HG03175 (cell line): ENCODE results near the gene GSK3A.

ENCODE experiments used
- ATAC-seq: cut with Tn5 transposase; IDR thresholded peaks from one replicate; pipeline ENCODE4 v1.9.1; 2021; ENCODE audit warnings: mild to moderate bottlenecking, moderate library complexity; ENCODE audit not compliant: unreplicated experiment

The GSK3A gene

GRCh38 chr19:42201489-42202289 lies 40.7 kb downstream of the GSK3A start:
- ATAC-seq = no peak

GRCh38 chr19:42200116-42200715 lies 42.2 kb downstream of the GSK3A start:
- peak; percentile 0 for ATAC-seq

GRCh38 chr19:42199440-42200115 lies 42.8 kb downstream of the GSK3A start:
- peak; percentile 58 for ATAC-seq

GRCh38 chr19:42198676-42199439 lies 43.5 kb downstream of the GSK3A start:
- peak; percentile 45 for ATAC-seq

GRCh38 chr19:42197375-42197817 lies 45.0 kb downstream of the GSK3A start:
- no peak for ATAC-seq

- ATAC-seq = no peak
Observed at GRCh38 chr19:42196011-42197001, 46.1 kb downstream of the GSK3A start.

GRCh38 chr19:42193706-42194105 lies 48.7 kb downstream of the GSK3A start:
- ATAC-seq = no peak

GRCh38 chr19:42193294-42193693 lies 49.1 kb downstream of the GSK3A start:
- no peak for ATAC-seq

- ATAC-seq = no peak
Observed at GRCh38 chr19:42191855-42192254, 50.5 kb downstream of the GSK3A start.

- ATAC-seq = no peak
Observed at GRCh38 chr19:42191330-42191729, 51.1 kb downstream of the GSK3A start.

- no peak for ATAC-seq
Observed at GRCh38 chr19:42189133-42189532, 53.3 kb downstream of the GSK3A start.

GRCh38 chr19:42188665-42189064 lies 53.7 kb downstream of the GSK3A start:
- ATAC-seq = no peak

- no peak for ATAC-seq
Observed at GRCh38 chr19:42185277-42185676, 57.1 kb downstream of the GSK3A start.

- ATAC-seq = no peak
Observed at GRCh38 chr19:42184401-42184861, 58.0 kb downstream of the GSK3A start.
